ENCODE results near the gene FANCM. TPM values are rescaled to one million over a fixed set of nuclear protein-coding genes. Genes with fewer than 3 reads are reported as not detected.

Gene FANCM, protein sequence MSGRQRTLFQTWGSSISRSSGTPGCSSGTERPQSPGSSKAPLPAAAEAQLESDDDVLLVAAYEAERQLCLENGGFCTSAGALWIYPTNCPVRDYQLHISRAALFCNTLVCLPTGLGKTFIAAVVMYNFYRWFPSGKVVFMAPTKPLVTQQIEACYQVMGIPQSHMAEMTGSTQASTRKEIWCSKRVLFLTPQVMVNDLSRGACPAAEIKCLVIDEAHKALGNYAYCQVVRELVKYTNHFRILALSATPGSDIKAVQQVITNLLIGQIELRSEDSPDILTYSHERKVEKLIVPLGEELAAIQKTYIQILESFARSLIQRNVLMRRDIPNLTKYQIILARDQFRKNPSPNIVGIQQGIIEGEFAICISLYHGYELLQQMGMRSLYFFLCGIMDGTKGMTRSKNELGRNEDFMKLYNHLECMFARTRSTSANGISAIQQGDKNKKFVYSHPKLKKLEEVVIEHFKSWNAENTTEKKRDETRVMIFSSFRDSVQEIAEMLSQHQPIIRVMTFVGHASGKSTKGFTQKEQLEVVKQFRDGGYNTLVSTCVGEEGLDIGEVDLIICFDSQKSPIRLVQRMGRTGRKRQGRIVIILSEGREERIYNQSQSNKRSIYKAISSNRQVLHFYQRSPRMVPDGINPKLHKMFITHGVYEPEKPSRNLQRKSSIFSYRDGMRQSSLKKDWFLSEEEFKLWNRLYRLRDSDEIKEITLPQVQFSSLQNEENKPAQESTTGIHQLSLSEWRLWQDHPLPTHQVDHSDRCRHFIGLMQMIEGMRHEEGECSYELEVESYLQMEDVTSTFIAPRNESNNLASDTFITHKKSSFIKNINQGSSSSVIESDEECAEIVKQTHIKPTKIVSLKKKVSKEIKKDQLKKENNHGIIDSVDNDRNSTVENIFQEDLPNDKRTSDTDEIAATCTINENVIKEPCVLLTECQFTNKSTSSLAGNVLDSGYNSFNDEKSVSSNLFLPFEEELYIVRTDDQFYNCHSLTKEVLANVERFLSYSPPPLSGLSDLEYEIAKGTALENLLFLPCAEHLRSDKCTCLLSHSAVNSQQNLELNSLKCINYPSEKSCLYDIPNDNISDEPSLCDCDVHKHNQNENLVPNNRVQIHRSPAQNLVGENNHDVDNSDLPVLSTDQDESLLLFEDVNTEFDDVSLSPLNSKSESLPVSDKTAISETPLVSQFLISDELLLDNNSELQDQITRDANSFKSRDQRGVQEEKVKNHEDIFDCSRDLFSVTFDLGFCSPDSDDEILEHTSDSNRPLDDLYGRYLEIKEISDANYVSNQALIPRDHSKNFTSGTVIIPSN (N-terminal part only)
- total RNA-seq (10 to 100 TPM in 3 of 9 donors, 1 to 10 TPM in 6; 2.1 to 20.9 (median 6.1) TPM), polyA plus RNA-seq (1 to 10 TPM; 4.1 to 8.8 (median 5.7) TPM)
- long read RNA-seq, donor 1, partial matches to known transcripts, result 0 of 1 reads
- long read RNA-seq, donor 1, other reads (novel, unspliced or antisense), result 0 of 1 reads
- long read RNA-seq, donor 2, result 0 reads
- long read RNA-seq, donor 3, result 0 reads
- long read RNA-seq, donor 4, partial matches to known transcripts, result 1 of 2 reads
- long read RNA-seq, donor 4, other reads (novel, unspliced or antisense), result 1 of 2 reads
- long read RNA-seq, donor 5, full-length matches to known transcripts, result 1 of 2 reads
- long read RNA-seq, donor 5, partial matches to known transcripts, result 0 of 2 reads
- long read RNA-seq, donor 5, other reads (novel, unspliced or antisense), result 1 of 2 reads
- long read RNA-seq, donor 6, partial matches to known transcripts, result 1 of 2 reads
- long read RNA-seq, donor 6, other reads (novel, unspliced or antisense), result 1 of 2 reads
- long read RNA-seq, donor 7, result 0 reads
- long read RNA-seq, donor 8, result 0 reads
- long read RNA-seq, donor 9, partial matches to known transcripts, result 0 of 1 reads
- long read RNA-seq, donor 9, other reads (novel, unspliced or antisense), result 0 of 1 reads
- long read RNA-seq, donor 10, partial matches to known transcripts, result 0 of 1 reads
- long read RNA-seq, donor 10, other reads (novel, unspliced or antisense), result 0 of 1 reads

DNA sequence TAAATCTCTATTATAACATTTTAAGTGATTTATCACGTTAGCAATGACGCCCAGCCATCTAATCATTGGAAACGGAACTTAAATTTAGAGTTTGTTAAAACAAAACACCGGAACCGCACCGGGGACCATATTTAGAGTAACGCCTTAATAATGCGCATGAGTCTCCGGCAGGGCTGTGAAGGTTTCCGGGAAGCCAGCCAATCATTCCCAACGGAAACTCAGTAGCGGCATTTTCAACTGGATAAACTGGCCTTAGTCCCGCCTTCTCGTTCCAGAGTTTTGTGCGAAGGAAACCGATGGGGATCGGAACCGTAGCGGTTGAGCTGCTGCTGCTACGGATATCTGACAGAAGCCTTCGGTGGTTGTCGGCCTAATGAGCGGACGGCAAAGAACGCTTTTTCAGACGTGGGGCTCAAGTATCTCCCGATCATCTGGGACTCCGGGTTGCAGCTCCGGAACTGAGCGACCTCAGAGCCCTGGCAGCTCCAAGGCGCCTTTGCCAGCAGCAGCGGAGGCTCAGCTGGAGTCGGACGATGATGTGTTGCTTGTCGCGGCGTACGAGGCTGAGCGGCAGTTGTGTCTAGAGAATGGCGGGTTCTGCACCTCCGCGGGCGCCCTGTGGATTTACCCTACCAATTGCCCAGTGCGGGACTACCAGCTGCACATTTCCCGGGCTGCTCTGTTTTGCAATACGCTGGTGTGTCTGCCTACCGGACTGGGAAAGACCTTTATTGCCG lies at the start of gene FANCM:
FANCM (plus strand) TSS at position 272 of the 737 bp plus-strand sequence; CDS start at position 374, 102 bp downstream.
- Histone ChIP-seq H3K9me3 (replicated peaks in 1 of 3) (no peaks in the 10 kb centered on the region), H3K4me1 (replicated peaks in 1 of 2) (peaks cover 9 to 28% of the 10 kb centered on the region in 2 donors), H3K27ac (peak within 1 kb of the TSS; percentile 70 to 91 (median 79)), H3K27me3 (no peaks in the 10 kb centered on the region), H3K36me3 (replicated peaks in 1 of 2) (no peaks in the 10 kb centered on the region), H3K4me3 (peak within 1 kb of the TSS in 3 of 4 donors; percentile 73 to 81 (median 75))
- TF ChIP-seq, protein P1, sequence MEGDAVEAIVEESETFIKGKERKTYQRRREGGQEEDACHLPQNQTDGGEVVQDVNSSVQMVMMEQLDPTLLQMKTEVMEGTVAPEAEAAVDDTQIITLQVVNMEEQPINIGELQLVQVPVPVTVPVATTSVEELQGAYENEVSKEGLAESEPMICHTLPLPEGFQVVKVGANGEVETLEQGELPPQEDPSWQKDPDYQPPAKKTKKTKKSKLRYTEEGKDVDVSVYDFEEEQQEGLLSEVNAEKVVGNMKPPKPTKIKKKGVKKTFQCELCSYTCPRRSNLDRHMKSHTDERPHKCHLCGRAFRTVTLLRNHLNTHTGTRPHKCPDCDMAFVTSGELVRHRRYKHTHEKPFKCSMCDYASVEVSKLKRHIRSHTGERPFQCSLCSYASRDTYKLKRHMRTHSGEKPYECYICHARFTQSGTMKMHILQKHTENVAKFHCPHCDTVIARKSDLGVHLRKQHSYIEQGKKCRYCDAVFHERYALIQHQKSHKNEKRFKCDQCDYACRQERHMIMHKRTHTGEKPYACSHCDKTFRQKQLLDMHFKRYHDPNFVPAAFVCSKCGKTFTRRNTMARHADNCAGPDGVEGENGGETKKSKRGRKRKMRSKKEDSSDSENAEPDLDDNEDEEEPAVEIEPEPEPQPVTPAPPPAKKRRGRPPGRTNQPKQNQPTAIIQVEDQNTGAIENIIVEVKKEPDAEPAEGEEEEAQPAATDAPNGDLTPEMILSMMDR (IDR thresholded peaks at IDR 0.05), result no peak
- peak in 1 of 2 donors; percentile 55 for TF ChIP-seq POLR2A (IDR thresholded peaks at IDR 0.05)
- intact Hi-C loops (cut with DNase I), result loop anchor here in 1 of 2 donors (10.0 kb wide), 3 partner anchors 119 to 221 kb away; partner anchors contain the start of genes KLHL28, MIS18BP1 and TOGARAM1
- DNase-seq, result peak; percentile 93 to 98 (median 97)
- WGBS, 4 donors, result 0% methylated on average over 27 to 48 of the region's 48 CpGs

DNA sequence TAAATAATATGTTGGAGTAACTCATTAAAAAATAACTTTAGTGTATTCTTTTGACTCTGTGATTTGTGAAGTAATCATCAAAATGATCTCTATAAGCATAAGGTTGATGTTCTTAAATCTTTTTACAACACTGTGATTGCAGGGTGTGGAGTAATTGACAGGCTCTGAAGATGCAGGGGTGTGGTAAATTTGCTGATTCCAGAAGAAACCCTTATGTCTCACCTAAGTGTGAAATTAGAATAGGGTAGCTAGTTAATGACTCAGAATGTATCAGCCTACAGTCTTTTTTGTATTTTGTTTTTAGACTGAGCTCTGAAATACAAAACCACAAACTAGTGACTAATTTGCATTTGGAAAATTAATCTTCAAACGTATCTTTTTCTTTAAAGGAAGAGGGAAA lies 45.9 kb upstream of the FANCM start:
- no peak for TF ChIP-seq POLR2A (IDR thresholded peaks at IDR 0.05)
- TF ChIP-seq, protein P1 (IDR thresholded peaks at IDR 0.05), result no peak
- 23 to 26% (median 25%) methylated on average over 1 of the region's 1 CpG for WGBS, 4 donors
- intact Hi-C loops (cut with DNase I), result no loop called here
- Histone ChIP-seq H3K36me3 (replicated peaks in 1 of 2) (no peaks in the 10 kb centered on the region), H3K9me3 (replicated peaks in 1 of 3) (no peaks in the 10 kb centered on the region), H3K4me3 (no peak overlapping the region), H3K27me3 (no peaks in the 10 kb centered on the region), H3K27ac (no peak overlapping the region), H3K4me1 (replicated peaks in 1 of 2) (peaks cover 27 to 61% of the 10 kb centered on the region in 2 donors)
- no peak for DNase-seq

DNA sequence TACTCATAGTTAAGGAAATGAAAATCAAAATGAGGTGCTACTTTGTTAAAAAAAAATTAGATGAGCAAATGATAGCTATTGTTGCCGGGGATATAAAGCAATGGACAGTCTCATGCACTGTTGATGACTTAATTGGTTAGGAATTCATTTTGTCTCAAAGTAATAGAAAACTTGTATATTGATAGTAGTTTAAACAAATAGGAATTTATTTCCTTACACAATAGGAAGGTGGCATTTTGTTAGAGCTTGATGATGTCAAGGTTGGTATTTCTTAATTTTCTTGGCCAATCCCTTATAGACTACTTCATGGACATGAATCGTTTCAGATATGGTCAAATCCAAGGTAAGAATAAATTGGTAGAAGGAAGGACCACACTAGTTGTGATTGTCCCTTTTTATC lies 44.0 kb upstream of the FANCM start:
- TF ChIP-seq, protein P1 (IDR thresholded peaks at IDR 0.05), result no peak
- no peak for TF ChIP-seq POLR2A (IDR thresholded peaks at IDR 0.05)
- 46 to 62% (median 56%) methylated on average over 2 of the region's 2 CpGs for WGBS, 4 donors
- Histone ChIP-seq H3K27me3 (no peaks in the 10 kb centered on the region), H3K27ac (no peak overlapping the region), H3K4me3 (no peak overlapping the region), H3K4me1 (replicated peaks in 1 of 2) (peaks cover 21 to 42% of the 10 kb centered on the region in 2 donors), H3K9me3 (replicated peaks in 1 of 3) (no peaks in the 10 kb centered on the region), H3K36me3 (replicated peaks in 1 of 2) (peaks cover 0 to 10% of the 10 kb centered on the region in 2 donors)
- intact Hi-C loops (cut with DNase I), result no loop called here
- DNase-seq, result no peak
